Prostate gland (tissue), 2 donors: Measurements from ENCODE around the gene AGPAT4.

Experiments
- CTCF ChIP-seq, 4 experiments: fragments of 200-600 bp in 2 of 4; fragments of 450-650 bp in 2 of 4; sonication (generic) in 2 of 4; IDR thresholded peaks; 1 replicate in 3 of 4; 2 replicates in 1 of 4; pipeline ENCODE4 v1.5.1; 2016 to 2019; ENCODE audit warnings: antibody characterized with exemption in 4 of 4, mild to moderate bottlenecking in 2 of 4, moderate library complexity in 2 of 4
- POLR2A ChIP-seq: fragments of 450-650 bp; IDR thresholded peaks from one replicate; pipeline ENCODE4 v1.6.1; 2016; ENCODE audit warnings: antibody characterized with exemption, mild to moderate bottlenecking
- POLR2AphosphoS5 ChIP-seq: sonication (generic); formaldehyde crosslinking; IDR thresholded peaks from one replicate; pipeline ENCODE4 v1.6.1; 2017; ENCODE audit warnings: antibody characterized with exemption

GRCh38 chr6:161215193-161215592 lies 58.7 kb downstream of the AGPAT4 start:
- no peak for TF ChIP-seq CTCF (IDR thresholded peaks at IDR 0.05)
- TF ChIP-seq POLR2A, result no peak
- no peak for TF ChIP-seq POLR2AphosphoS5
